Stimulated activated CD4-positive, alpha-beta T cell treated with anti-CD3 and anti-CD28 coated beads, TNF-alpha, amount 100 ng/mL, for 24 hours (primary cell): ENCODE data around the gene GCN1.
A peak's percentile ranks its signal among the peaks of the same experiment; 100 is the strongest.
"Not testable (repeated sequence)": the region's sequence is repeated elsewhere in the genome, so short reads cannot be mapped to it uniquely, and the experiment has no call there.

ENCODE experiments used
- DNase-seq, 3 experiments: peaks; one replicate each; pipeline ENCODE4 v3.0.0-alpha.2; 2020; ENCODE audit warnings: low read depth in 3 of 3

Gene GCN1

DNA sequence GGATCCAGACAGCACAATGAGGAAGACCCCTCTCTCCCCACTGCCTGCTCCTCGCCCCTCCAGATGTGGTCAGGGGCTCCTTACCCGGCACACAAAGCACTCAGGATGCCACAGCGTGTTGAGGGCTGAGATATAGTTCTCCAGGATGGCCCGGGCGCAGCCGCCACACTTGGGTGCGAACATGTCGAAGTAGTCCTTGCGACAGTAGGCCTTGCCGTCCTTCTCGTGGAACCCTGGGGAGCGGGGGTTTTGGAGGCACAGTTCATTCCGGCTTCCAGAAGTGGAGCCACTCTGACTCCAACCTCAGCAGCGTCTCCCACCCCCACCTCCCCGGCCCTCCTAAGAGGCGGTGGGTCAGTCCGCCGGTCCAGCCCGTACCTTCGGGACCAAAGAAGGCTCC, 19.2 kb upstream of the GCN1 start:
- no peak for DNase-seq

DNA sequence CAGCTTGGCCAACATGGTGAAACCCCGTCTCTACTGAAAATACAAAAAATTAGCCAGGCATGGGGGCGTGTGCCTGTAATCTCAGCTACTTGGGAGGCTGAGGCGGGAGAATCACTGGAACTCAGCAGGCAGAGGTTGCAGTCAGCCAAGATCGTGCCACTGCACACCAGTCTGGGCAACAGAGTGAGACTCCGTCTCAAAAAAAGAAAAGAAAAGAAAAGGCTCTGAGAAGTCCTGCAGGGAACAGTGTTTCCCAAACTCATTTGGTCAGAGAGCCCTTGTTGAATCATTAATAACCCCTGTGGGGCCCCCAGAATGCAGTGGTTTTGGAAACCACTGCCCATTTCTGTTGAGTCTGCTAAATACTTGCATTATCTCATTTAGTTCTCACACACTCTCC, 18.7 kb upstream of the GCN1 start:
- not testable (repeated sequence) for DNase-seq

DNA sequence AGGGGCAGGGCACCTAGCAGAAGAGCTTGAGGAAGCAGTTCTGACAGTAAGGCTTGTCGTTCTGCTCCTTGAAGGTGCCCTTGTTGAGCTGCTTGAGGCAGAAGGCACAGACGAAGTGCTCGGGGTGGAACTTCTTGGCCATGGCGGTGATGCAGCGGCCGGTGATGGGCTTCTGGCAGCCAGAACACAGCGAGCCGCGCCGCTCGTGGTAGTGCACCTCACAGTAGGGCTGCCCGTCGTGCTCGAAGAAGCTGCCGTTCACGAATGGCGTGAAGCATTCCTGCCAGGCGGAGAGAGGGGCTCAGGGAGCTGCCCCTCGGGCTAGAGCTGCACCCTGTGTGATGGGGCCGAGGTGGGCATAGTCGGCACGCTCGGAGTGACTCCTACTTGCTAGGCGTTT, 17.8 kb upstream of the GCN1 start:
- DNase-seq: no peak

DNA sequence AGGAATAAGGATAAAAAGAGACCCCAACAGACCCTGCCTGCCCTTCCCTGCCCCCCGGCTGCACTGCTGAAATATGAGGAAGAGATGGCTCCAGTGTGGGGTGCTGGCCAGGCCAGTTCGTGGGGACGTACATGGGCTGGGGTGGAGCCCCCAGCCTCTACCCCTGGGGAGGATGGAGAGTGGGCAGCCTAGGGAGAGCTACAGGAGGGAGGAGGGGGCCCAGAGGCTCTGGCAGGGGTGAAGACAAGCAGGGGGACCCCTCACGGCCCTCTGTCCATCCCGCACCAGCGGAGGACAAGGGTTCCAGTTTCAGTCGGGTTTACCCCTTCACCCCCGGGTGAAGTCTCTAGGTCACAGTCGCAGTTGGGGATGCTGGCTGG, 17.4 kb upstream of the GCN1 start:
- DNase-seq: no peak

DNA sequence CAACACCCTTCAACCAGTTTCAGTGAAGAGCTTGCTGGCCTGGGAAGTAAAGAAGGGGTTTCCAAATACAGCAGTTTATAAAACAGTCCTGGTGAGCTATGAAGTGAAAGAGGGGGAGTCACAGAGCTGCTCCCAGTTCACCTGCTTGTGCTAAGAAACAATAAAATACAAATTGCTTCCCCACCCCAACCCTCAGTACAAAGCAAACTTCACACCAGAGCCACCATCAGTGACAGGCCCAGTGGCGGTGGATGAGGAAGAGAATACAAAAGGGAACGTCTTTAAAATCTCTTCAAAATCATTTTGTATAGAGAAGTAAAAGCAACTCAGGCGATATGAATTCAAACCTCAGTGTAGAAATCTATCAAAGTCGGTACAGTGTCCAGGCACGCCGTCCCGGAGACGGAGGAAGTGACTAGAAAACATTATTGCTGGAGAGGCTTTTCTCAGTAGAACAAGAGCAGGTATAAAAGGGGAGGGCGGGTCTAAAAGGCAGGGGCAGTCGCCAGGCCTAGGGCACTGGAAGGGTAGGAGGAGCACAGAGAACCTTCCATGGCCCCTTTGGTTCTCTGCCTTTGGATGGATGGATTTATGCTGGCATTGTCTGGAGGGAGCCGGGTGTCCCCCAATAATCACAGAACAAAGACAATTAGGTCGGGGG, 16.9 kb upstream of the GCN1 start:
- DNase-seq: no peak

DNA sequence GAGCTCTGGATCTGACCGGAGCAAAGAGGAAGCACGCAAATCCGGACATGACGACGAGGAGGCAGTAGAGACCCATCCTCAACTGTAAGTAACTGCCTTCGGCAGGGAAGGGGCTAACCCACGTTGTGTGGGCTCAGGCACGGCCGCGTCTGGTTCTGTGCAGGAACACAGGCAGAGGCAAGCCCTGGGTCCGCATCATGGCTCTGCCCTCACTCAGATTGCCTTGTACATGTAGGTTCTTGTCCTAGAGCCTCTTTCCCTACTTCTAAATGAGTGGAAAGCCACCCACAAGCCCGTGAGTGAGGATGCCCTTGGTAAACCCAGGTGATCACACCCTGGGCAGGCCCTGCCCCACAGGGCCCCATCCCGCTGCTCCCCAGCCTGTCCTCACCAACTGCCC, 15.3 kb upstream of the GCN1 start:
- DNase-seq: no peak

DNA sequence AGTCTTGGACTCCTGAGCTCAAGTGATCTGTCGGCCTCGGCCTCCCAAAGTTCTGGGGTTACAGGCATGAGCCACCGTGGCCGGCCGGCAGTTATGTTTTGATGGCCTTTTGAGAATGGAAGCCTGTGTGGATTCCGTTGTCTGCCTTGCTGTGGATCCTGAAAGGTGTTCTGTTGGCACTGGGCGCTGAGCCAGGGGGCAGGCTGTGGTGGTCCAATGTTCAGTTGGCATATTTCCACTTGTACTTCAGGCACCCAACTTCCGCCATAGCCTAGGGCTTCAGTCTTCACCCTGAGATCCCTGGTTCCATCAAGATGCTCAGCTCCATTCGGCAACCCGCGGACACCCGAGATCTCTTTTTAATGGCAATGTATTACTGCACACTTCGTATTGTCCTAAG, 12.7 kb upstream of the GCN1 start:
- DNase-seq: no peak

DNA sequence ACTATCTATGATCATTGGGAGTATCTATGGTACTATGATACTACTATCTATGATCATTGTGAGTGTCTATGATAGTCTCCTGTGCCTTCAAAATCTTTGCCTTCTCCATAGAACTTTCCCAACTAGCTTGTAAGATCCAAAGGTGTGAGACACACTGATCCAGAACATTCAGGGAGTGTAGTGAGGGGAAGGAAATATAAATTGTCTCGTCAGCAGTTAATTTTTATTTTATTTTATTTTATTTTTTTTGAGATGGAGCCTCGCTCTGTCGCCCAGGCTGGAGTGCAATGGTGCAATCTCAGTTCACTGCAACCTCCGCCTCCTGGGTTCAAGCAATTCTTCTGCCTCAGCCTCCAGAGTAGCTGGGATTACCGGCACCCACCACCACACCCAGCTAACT, 12.3 kb upstream of the GCN1 start:
- DNase-seq: not testable (repeated sequence)

DNA sequence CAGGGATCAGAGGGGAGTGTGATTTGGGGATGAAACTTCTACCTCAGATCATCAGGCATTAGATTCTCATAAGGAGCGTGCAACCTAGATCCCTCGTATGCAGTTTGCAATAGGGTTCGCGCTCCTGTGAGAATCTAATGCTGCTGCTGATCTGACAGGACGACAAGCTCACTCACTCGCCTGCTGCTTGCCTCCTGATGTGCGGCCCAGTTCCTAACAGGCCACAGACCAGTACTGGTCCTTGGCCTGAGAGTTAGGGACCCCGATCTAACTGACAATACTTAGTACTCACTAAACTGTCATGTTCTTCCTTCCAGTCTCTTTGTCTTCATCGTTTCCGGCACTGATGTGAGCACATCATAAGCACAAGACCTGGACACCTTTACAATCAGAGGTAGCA, 11.7 kb upstream of the GCN1 start:
- no peak for DNase-seq

DNA sequence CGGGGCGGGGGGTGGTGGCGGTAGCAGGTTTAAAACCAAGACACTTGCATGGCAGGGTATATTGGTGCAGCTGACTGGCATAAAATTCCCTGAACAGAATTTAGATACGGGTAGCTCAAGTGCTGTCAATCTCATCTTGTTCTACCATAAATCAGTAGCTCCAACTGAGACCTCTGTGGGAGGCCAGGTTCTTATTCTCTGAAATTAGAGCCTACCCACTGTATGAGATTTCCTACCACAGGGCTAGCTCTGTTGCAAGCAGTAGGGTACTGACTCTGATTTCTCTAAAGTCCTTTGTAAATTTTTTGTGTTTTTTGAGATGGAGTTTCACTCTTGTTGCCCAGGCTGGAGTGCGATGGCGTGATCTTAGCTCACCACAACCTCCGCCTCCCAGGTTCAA, 9.7 kb upstream of the GCN1 start:
- no peak for DNase-seq

DNA sequence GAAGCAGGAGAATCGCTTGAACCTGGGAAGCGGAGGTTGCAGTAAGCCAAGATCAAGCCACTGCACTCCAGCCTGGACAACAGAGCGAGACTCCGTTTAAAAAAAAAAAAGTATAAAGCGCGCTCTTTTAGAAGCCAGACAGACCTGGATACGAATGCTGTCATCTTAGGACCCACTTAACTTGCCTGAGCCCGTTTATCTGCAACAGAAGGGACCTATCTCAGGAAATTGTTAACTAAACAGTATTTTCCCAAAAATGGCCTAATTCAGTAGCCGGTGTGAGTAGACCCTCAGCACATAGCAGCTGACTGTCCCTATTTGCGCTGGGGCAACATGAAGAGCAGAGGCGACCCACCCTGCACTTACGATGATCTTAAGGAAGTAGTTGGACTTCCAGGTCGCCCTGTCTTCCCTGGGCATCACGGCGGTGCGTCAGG, 5.9 kb upstream of the GCN1 start:
- no peak for DNase-seq

DNA sequence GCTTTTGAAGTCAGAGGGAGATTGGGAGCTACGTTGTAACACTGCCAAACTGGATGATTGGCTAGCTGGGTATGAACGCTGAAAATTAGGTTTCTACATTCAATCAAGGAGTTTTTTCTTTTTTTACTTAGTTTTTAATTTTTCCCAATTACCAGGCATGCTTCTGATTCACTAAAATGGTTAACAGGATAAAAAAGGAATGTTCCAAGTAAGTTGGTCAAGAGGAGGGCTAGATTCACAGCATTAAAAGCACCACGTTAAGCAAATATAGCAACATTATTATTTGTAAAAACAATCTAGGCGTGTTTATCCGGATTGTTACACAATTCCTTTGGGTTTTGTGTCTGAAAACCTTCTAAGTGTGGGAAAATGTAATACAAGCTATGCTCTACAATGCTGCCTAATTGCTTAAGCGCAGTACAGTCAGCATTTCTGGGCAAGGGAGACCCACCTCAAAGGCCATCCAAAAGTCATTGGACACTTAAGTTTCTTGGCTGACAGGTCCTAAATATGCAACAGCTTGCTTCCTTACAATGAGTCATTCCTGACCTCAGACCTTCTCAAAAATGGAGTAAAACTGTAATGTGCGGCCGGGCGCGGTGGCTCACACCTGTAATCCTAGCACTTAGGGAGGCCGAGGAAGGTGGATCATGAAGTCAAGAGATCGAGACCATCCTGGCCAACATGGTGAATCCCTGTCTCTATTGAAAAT, 5.2 kb upstream of the GCN1 start:
- peak in 1 of 3 experiments; percentile 41 for DNase-seq

DNA sequence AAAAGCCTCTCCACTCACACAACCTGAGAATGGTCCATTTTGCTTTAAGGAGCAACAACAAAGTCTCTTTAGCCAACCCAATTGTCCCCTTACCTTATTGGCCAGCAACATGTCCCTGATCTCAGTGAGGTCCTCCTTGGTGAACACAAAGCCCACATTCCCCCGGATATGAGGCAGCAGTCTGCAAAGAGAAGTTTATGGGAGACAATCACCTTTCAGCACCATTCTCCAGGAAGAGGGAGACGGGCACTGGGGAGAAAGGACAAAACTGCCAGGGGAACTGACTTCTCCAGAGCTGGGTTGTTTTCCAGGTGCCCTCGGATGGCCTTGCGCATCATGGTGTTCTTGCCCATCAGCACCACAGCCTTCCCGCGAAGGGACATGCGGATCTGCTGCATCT, 4.5 kb upstream of the GCN1 start:
- no peak for DNase-seq

DNA sequence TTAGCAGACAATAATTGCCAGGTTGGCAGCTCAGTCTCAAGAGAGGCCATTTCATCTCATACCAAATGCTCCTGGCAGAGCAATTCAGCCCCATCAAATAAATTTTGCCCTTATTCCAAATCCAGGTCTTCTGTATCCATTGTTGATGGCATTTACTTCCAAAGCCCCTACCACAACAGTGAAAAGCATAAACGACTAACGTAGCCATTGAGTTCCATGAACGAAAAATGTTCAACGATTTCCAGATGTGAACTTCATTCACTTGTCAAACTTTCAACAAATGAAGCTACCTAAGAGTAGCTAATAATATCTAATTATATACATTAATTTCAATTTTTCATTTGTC, 3.0 kb upstream of the GCN1 start:
- no peak for DNase-seq

DNA sequence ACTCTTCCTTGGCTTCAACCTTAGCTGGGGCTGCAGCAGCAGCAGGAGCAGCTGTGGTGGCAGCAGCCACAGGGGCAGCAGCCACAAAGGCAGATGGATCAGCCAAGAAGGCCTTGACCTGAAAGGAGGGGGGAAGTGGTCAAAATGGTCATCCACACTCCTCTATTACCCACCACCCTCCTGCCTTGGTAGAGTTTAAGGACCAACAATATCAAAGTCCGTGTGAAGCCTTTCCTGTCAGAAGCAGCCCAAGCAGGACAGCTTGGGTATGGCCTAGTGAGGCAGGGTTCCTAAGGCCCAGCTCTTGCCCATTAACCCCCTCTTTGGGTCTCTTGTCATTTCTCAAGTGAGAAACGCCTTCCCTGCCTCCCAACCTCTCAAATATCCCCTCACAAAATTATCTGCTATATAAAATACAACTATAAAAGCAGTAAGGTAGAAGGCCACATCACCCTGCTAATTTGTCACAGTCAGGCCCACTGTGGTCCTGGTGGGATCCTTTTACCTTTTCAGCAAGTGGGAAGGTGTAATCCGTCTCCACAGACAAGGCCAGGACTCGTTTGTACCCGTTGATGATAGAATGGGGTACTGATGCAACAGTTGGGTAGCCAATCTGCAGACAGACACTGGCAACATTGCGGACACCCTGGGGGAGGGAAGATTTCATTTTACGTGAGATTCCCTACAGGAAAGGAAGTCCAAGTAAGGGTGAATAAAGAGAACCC, 2.5 kb upstream of the GCN1 start:
- not testable (repeated sequence) for DNase-seq

DNA sequence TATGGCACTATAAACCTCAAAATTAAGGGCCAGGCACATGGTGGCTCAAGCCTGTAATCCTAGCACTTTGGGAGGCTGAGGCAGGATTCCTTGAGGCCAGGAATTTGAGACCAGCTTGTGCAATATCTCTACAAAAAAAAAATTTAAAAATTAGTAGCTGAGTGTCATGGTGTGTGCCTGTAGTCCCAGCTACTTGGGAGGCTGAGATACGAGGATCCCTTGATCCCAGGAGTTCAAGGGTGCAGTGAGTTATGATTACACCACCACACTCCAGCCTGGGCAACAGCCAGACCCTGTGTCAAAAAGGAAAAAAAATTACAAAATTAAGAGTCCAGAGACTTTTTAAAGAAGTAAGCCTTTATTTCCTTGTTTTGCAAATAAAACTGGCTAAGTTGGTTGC, 1.8 kb upstream of the GCN1 start:
- no peak for DNase-seq

DNA sequence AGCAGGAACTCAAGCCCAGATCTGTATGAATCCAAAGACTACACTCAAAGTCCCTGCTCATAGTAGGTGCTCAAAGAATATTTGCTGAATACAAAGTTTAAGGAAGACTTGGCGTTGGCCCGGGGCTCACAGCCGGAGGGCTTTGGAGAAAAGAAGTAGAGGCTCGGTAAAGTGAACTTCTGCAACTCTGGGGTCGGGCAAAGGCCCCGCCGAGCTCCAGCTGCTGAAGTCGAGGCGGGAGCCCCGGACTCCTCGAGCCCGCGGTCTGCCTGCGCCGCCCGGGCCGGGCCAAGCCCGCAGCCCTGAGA, 335 bp downstream of the GCN1 start:
- no peak for DNase-seq

DNA sequence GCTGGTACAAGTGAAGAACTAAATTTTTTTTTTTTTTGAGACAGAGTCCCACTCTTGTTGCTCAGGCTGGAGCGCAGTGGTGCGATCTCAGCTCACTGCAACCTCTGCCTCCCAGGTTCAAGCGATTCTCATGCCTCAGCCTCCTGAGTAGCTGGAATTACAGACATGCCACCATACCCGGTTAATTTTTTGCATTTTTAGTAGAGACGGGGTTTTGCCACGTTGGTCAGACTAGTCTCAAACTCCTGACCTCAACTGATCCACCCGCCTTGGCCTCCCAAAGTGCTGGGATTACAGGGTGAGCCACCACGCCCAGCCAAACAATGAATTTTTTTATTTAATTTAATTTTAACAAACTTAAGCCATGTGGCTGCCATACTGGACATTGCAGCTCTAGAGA, 1.2 kb downstream of the GCN1 start:
- not testable (repeated sequence) for DNase-seq

DNA sequence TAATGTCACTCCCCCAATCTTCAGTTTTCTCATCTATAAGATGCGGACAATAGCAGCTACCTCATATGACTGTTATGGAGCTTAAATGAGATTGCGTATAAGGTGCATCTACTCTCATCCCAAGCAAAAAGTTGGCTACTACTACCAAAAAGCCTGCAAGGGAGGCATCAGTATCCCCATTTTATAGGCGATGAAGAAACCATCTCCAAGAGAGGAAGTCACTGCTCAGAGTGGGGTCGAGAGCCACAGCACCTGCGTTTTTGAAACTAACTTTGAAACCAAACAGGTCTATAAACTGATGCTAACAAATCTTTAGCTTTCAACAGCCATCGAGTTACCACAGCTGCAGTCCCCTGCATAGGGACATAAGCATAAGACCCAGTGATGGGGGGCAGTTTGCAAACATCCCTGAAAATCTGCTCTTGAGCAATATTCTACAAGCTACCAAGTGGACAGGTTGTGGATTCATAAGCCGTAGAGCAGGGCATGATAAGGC, 3.5 kb downstream of the GCN1 start:
- DNase-seq: no peak

DNA sequence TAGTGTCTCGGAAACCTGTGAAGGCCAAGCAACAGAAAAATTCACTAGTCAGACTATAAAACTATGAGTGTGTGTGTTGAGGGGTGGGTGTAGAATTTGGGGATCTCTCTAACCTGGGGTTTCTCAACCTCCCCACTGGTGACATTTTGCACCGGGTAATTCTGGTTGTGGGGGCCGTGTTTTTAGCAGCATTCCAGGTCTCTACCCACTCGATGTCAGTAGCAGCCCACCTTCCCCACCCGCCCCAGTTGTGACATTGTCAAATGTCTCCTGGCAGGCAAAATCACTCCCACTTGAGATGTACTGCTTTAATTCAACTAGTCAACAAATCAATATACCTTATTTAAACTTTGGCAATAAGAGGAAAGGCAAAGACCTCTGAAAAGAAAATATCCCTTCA, 4.1 kb downstream of the GCN1 start:
- DNase-seq: no peak

DNA sequence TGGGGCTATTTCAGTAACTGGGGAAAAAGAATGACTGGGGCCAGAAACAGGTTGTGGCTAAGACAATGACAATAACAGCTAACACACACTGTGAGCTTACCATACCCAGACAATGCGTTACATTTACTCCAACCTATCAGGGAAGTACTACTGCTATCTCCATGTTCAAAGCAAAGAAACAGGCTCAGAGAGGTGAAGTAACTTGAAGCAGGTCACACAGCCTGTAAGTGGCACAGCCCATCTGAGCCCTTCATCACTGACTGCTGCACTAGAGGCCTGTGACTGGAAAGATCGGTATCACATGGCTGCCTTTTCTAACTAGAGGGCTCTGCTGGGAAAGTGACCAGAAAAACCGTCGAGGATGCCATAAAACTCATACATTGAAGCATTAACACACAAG, 7.9 kb downstream of the GCN1 start:
- no peak for DNase-seq

DNA sequence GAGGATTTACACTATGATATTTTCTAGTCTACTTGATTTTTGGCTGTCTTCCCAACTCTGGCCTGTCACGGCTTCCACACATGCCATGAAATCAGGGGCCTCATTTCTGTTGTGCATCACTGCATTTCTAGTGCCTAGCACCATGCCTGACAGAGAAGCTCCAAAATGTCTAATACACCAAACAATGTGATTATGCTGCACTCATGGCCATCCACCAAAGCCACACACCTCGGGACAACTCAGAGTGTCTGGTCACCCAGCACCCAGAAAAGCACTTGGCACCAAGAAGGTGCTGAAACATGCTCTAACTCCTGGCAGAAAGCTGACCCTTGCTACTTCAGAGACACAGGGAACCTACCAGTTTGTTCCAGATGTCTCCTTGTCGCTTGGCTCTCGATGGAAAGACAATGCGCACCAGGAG, 11.3 kb downstream of the GCN1 start:
- no peak for DNase-seq

DNA sequence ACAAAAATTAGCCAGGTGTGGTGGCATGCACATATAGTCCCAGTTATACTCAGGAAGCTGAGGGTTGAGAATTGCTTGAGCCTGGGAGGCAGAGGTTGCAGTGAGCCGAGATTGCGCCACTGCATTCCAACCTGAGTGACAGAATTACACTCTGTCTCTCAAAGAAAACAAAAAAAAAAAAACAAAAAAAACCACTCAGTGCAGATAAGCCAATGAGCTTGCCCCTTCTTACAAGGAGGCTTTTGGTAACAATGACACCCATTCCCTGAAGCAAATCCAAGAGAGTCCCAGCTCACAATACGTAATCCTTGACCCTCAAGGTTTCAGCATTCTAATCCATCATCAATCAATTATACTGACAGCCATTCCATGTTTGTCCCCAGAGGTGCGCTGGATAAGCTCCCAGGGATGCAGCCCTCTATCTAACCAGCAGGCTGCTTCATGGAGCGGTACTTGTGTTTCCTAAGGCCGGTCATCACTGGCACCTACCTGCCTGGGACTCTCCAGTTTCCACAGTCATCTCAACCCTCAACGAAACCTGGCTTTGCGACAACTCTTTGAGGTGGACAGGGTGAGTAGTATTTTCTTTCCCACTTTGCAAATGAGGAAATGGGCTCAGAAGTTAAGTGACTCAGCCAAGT, 12.4 kb downstream of the GCN1 start:
- no peak for DNase-seq
